ENCODE results near the gene CD180. TPM values are rescaled to one million over a fixed set of nuclear protein-coding genes. Genes with fewer than 3 reads are reported as not detected.

The CD180 gene
- total RNA-seq = 0.31 TPM in 1 of 2 replicates, not detected in the other

DNA sequence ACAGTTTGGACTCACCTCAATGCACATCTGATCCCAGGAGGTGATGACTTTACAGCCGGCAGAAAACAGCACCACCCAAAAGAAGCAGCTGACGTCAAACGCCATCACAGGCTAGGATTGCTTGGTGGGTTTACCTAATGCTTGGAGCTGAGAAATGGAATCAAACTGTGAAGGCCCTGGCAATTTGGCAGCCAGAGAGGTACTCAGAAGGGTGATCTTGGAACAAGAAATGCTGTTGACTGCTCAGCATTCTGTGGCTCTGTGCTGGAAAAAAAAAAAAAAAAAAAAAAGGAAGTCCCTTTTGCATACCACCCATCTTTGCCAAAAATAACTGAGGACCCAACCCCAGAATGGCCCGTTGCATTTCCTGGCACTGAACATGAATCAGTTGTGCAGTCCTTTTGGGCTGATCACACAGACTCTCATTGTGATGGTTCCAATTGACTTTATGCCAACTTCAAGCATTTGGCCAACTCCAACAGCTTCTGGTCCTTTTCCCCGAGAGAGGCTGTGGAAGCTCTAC, at the start of gene CD180:
TSS of gene CD180 (minus strand) at position 263 of the 523 bp plus-strand sequence. CDS start at position 105, 158 bp downstream.

Data from bladder microvascular endothelial cell (primary cell).